ENCODE measurements around the gene CSRP2.

- no peak for TF ChIP-seq CTCF (IDR thresholded peaks at IDR 0.05)
- no peak for TF ChIP-seq REST (IDR thresholded peaks at IDR 0.05; ENCODE audit: insufficient read depth in 1 of 2, low read depth in 2 of 2, low read length in 1 of 2)
- TF ChIP-seq POLR2AphosphoS5 (IDR thresholded peaks at IDR 0.05; ENCODE audit: low read depth, low read length) = no peak
These were observed 12.1 kb downstream of the CSRP2 start for GRCh38 chr12:76866726-76867125.

Data from Panc1 (cell line).